SK-N-SH (cell line): ENCODE measurements around the gene GATAD2A. TPM values are rescaled to one million over a fixed set of nuclear protein-coding genes. Genes with fewer than 3 reads are reported as not detected.
"Not testable (repeated sequence)": the region's sequence is repeated elsewhere in the genome, so short reads cannot be mapped to it uniquely, and the experiment has no call there.

ENCODE experiments used
- CTCF ChIA-PET: fragments of 300-600, 350-600 bp; formaldehyde crosslinking; extraction: SDS; loops from one replicate; lab custom pipeline; 2021; lab: Yijun Ruan, JAX
- POLR2A ChIA-PET: fragments of 350-600 bp; sonication (Branson Sonifier 250); formaldehyde crosslinking; extraction: SDS; loops from one replicate; lab custom pipeline; 2020; ENCODE audit warnings: antibody characterized with exemption, inconsistent platforms; lab: Yijun Ruan, JAX
- DNase-seq: peaks from one replicate; pipeline ENCODE4 v3.0.0; 2012
- H2AFZ ChIP-seq: fragments of 200-600 bp; sonication (generic); 2 replicates; pipeline ENCODE4 v1.8.1; 2016; ENCODE audit warnings: antibody characterized with exemption, mild to moderate bottlenecking, low read depth
- H3F3A ChIP-seq: fragments of 200-600 bp; sonication (generic); replicated peaks from 2 replicates; pipeline ENCODE3; 2016; ENCODE audit warnings: antibody characterized with exemption, mild to moderate bottlenecking; ENCODE audit not compliant: insufficient read depth
- H3K27ac ChIP-seq, 2 experiments: fragments of 200-500 bp in 1 of 2; fragments of 200-600 bp in 1 of 2; sonication (Bioruptor generic) in 1 of 2; sonication (generic), shearing (Covaris generic) in 1 of 2; 2 replicates each; pipeline versions ENCODE4 v1.5.1 to v1.6.1; 2014 to 2016; ENCODE audit warnings: low read depth in 2 of 2, inconsistent platforms in 1 of 2, low read length in 1 of 2, mild to moderate bottlenecking in 1 of 2, mixed read lengths in 1 of 2
- H3K27me3 ChIP-seq: fragments of 200-600 bp; sonication (generic), shearing (Covaris generic); 2 replicates; pipeline ENCODE4 v1.6.1; 2016; ENCODE audit warnings: mixed run types; ENCODE audit not compliant: insufficient read depth
- H3K36me3 ChIP-seq, 2 experiments: fragments of 200-500 bp in 1 of 2; fragments of 200-600 bp in 1 of 2; sonication (Bioruptor generic) in 1 of 2; sonication (generic) in 1 of 2; replicated peaks in 1 of 2; 2 replicates each; pipeline versions ENCODE3 to v1.5.1; 2014 to 2016; ENCODE audit warnings: low read length in 1 of 2, mild to moderate bottlenecking in 1 of 2; ENCODE audit not compliant: insufficient read depth in 2 of 2, control insufficient read depth in 1 of 2
- H3K4me1 ChIP-seq, 2 experiments: fragments of 200-500 bp in 1 of 2; fragments of 200-600 bp in 1 of 2; sonication (Bioruptor generic) in 1 of 2; sonication (generic), shearing (Covaris generic) in 1 of 2; 2 replicates each; pipeline versions ENCODE4 v1.5.1 to v1.6.1; 2014 to 2016; ENCODE audit warnings: low read depth in 1 of 2, low read length in 1 of 2, mixed run types in 1 of 2; ENCODE audit not compliant: insufficient read depth in 2 of 2, control insufficient read depth in 1 of 2
- H3K4me2 ChIP-seq: fragments of 200-600 bp; sonication (generic), shearing (Covaris generic); 2 replicates; pipeline ENCODE4 v1.6.1; 2017; ENCODE audit warnings: mixed run types
- H3K4me3 ChIP-seq, 2 experiments: fragments of 200-500 bp in 1 of 2; fragments of 200-600 bp in 1 of 2; sonication (Bioruptor generic) in 1 of 2; sonication (generic), shearing (Covaris generic) in 1 of 2; 2 replicates each; pipeline versions ENCODE4 v1.5.1 to v1.8.1; 2014 to 2016; ENCODE audit warnings: low read depth in 2 of 2, inconsistent platforms in 1 of 2, low read length in 1 of 2, mild to moderate bottlenecking in 1 of 2, mixed read lengths in 1 of 2, moderate library complexity in 1 of 2
- H3K79me2 ChIP-seq: fragments of 200-600 bp; sonication (generic); 2 replicates; pipeline ENCODE4 v1.8.1; 2017; ENCODE audit warnings: mild to moderate bottlenecking; ENCODE audit not compliant: insufficient read depth
- H3K9ac ChIP-seq: fragments of 200-600 bp; sonication (generic); 2 replicates; pipeline ENCODE4 v1.6.1; 2017; ENCODE audit warnings: mixed run types
- H3K9me2 ChIP-seq: fragments of 200-600 bp; sonication (generic); 2 replicates; pipeline ENCODE4 v1.6.1; 2017; ENCODE audit warnings: mixed run types
- H3K9me3 ChIP-seq: fragments of 200-600 bp; sonication (generic); 2 replicates; pipeline ENCODE4 v1.6.1; 2017; ENCODE audit warnings: mixed run types, mild to moderate bottlenecking, moderate library complexity
- H4K20me1 ChIP-seq: fragments of 200-600 bp; sonication (generic); 2 replicates; pipeline ENCODE4 v1.6.1; 2017; ENCODE audit warnings: mild to moderate bottlenecking, mixed run types; ENCODE audit not compliant: insufficient read depth
- CHD2 ChIP-seq: fragments of 150-350 bp; IDR thresholded peaks from 2 replicates; pipeline ENCODE4 v1.6.1; 2018; ENCODE audit warnings: low read length; ENCODE audit not compliant: partially characterized antibody
- EP300 ChIP-seq, 2 experiments: IDR thresholded peaks; 2 replicates each; pipeline versions ENCODE4 v1.4.0 to v1.6.1; 2012; ENCODE audit warnings: borderline replicate concordance in 1 of 2, low read depth in 1 of 2, low read length in 1 of 2
- FOSL2 ChIP-seq: IDR thresholded peaks from 2 replicates; pipeline ENCODE4 v1.4.0; 2012; ENCODE audit warnings: low read depth, mild to moderate bottlenecking, moderate library complexity, borderline replicate concordance
- FOXM1 ChIP-seq: IDR thresholded peaks from 2 replicates; pipeline ENCODE4 v1.4.0; 2012; ENCODE audit warnings: low read depth, mild to moderate bottlenecking
- JUND ChIP-seq: IDR thresholded peaks from 2 replicates; pipeline ENCODE4 v1.4.0; 2012
- MXI1 ChIP-seq: IDR thresholded peaks from 2 replicates; pipeline ENCODE4 v1.6.1; 2012; ENCODE audit warnings: mild to moderate bottlenecking, low read depth, low read length, improper control_type of control experiment
- NRF1 ChIP-seq: IDR thresholded peaks from 2 replicates; pipeline ENCODE4 v1.6.1; 2012; ENCODE audit warnings: low read depth, mild to moderate bottlenecking, low read length
- SIN3A ChIP-seq: IDR thresholded peaks from 2 replicates; pipeline ENCODE4 v1.6.1; 2012; ENCODE audit warnings: low read depth, mild to moderate bottlenecking, low read length, moderate library complexity, borderline replicate concordance
- SMC3 ChIP-seq: IDR thresholded peaks from 2 replicates; pipeline ENCODE4 v1.6.1; 2012; ENCODE audit warnings: low read depth, low read length, improper control_type of control experiment
- TAF1 ChIP-seq: IDR thresholded peaks from 2 replicates; pipeline ENCODE4 v1.6.1; 2012; ENCODE audit warnings: low read depth, mild to moderate bottlenecking, low read length, moderate library complexity, borderline replicate concordance
- TEAD4 ChIP-seq: IDR thresholded peaks from 2 replicates; pipeline ENCODE4 v1.4.0; 2012; ENCODE audit warnings: mild to moderate bottlenecking, borderline replicate concordance; ENCODE audit not compliant: insufficient read depth
- YY1 ChIP-seq: IDR thresholded peaks from 2 replicates; pipeline ENCODE4 v1.4.0; 2012; ENCODE audit warnings: low read depth, mild to moderate bottlenecking
- WGBS: methylation state at CpG from one replicate; pipeline ENCODE4 v1.1.6; 2017; ENCODE audit warnings: low lambda C conversion rate; 5-methylcytosine and 5-hydroxymethylcytosine counted together
- polyA plus RNA-seq, 3 experiments: library from polyadenylated mRNA; depleted of rRNA; stranded (reverse); fragments of >200 nt; gene quantifications; 2 replicates each; pipeline ENCODE4 v1.2.3, GENCODE V29; 2012
- TF ChIP-seq, protein P1 (sequence below): IDR thresholded peaks from 2 replicates; pipeline ENCODE4 v1.4.0; 2012; ENCODE audit warnings: low read depth

GATAD2A gene
- polyA plus RNA-seq, 1 of the 3 experiments (the other 2 are of a cell fraction): 36.6 TPM

DNA sequence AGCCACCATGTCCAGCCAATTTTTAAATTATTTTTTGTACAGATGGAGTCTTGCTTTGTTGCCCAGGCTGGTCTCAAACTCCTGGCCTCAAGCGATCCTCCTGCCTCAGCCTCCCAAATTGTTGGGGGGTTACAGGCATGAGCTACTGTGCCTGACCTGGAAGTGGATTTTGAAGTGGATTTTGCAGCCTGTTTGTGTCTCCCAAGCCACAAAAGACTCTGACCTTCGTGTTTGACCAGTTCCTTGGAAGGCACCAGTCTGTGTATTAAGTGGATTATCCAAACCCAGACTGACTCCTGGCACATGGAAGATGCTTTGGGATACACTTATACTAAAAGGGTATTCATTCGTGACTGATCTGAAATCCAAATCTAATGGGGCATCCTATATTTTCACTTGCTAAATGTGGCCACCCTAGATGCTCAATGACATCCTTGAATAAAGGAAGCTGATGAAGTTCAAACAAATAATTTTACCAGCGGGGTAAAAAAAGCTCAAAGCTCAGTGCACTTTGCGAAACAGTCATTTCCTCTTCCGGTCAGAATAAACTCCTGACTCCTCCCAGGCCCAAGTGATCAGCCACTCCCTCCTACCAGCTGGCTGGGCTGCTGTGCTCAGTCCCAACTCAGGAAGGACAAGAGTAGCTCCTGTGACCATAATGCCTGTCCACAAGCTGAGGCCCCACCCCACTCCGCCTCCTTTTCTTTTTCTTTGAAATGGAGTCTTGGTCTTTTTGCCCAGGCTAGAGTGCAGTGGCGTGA, 32.6 kb upstream of the GATAD2A start:
- no peak for TF ChIP-seq JUND
- no peak for TF ChIP-seq YY1
- no peak for TF ChIP-seq SIN3A
- TF ChIP-seq TAF1: no peak
- no peak for TF ChIP-seq SMC3
- TF ChIP-seq, protein P1, sequence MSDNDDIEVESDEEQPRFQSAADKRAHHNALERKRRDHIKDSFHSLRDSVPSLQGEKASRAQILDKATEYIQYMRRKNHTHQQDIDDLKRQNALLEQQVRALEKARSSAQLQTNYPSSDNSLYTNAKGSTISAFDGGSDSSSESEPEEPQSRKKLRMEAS: no peak
- no peak for TF ChIP-seq TEAD4
- TF ChIP-seq CHD2: no peak
- no peak for TF ChIP-seq MXI1
- TF ChIP-seq, all 33 proteins: peak for 0
- DNase-seq: no peak
- H3F3A ChIP-seq: no peaks in the 10 kb centered on the region
- H3K4me2 ChIP-seq: no peak overlapping the region
- H3K4me3 ChIP-seq: no peak overlapping the region
- no peaks in the 10 kb centered on the region for H3K9me3 ChIP-seq
- no peak overlapping the region for H3K9ac ChIP-seq
- H3K4me1 ChIP-seq: peaks cover 0 to 4% of the 10 kb centered on the region in 2 experiments; a peak in 1 of 4 replicates
- no peaks in the 10 kb centered on the region for H3K27me3 ChIP-seq
- H2AFZ ChIP-seq: peak overlapping the region; percentile 67
- WGBS: 81% methylated on average over 8 of the region's 8 CpGs
- H3K9me2 ChIP-seq: no peaks in the 10 kb centered on the region
- H3K36me3 ChIP-seq: no peaks in the 10 kb centered on the region
- ChIA-PET POLR2A (no interaction called here), CTCF (interaction anchor here (1.1 kb wide), 1 partner anchor 117 kb away, joined by 6 read pairs; no protein-coding TSS in a partner anchor)
- H3K27ac ChIP-seq: no peak overlapping the region
- no peaks in the 10 kb centered on the region for H4K20me1 ChIP-seq
- H3K79me2 ChIP-seq: no peaks in the 10 kb centered on the region

DNA sequence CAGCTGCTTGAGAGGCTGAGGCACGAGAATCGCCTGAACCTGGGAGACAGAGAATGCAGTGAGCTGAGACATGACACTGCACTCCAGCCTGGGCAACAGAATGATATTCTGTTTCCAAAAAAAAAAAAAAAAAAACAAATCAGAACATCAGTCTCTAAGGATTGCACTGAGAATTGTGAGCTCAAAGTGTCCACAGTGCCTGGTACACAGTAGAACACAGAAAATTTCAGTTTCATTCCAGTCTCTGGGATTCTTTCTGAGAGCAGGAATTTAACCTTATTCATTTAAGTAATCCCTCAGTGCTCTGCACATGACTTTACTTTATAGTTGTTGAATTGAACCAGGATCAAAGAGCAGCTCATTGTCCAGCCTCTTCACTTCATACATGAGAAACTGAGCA, 25.9 kb upstream of the GATAD2A start:
- no peaks in the 10 kb centered on the region for H3K36me3 ChIP-seq
- peaks cover 3% of the 10 kb centered on the region; the same call in 1 of the 2 replicates for H3K79me2 ChIP-seq
- no peak for DNase-seq
- H3F3A ChIP-seq: no peaks in the 10 kb centered on the region
- CTCF ChIA-PET: interaction anchor here (1.4 kb wide), 1 partner anchor 12 kb away, joined by 6 read pairs; no protein-coding TSS in a partner anchor
- H2AFZ ChIP-seq: no peak overlapping the region
- H3K9ac ChIP-seq: no peak overlapping the region
- TF ChIP-seq EP300 (IDR thresholded peaks at IDR 0.05; ENCODE audit: borderline replicate concordance in 1 of 2, low read depth in 1 of 2, low read length in 1 of 2) (no peak), FOXM1 (no peak), JUND (no peak), TEAD4 (no peak), FOSL2 (no peak), CHD2 (no peak), SMC3 (no peak), NRF1 (no peak)
- POLR2A ChIA-PET: interaction anchor here (0.6 kb wide), 1 partner anchor 568 kb away, joined by 5 read pairs; no protein-coding TSS in a partner anchor
- H3K27ac ChIP-seq: no peak overlapping the region
- no peaks in the 10 kb centered on the region for H4K20me1 ChIP-seq
- H3K4me1 ChIP-seq: peaks cover 0 to 5% of the 10 kb centered on the region in 2 experiments; a peak in 1 of 4 replicates
- WGBS: 78% methylated on average over 2 of the region's 2 CpGs
- H3K4me2 ChIP-seq: no peak overlapping the region
- H3K4me3 ChIP-seq: no peak overlapping the region
- H3K27me3 ChIP-seq: no peaks in the 10 kb centered on the region
- no peaks in the 10 kb centered on the region for H3K9me3 ChIP-seq
- no peaks in the 10 kb centered on the region for H3K9me2 ChIP-seq

DNA sequence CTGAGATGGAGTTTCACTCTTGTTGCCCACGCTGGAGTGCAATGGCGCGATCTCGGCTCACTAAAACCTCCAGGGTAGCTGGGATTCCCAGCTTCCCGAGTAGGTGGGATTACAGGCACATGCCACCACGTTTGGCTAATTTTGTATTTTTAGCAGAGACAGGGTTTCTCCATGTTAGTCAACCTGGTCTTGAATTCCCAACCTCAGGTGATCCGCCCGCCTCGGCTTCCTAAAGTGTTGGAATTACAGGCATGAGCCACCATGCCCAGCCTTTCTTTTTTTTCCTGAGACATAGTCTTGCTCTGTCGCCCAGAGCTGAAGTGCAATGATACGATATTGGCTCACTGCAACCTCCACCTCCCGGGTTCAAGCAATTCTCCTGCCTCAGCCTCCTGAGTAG, 25.2 kb upstream of the GATAD2A start:
- H3K4me2 ChIP-seq, H3K4me1 ChIP-seq, H2AFZ ChIP-seq, H3K9ac ChIP-seq, H3K79me2 ChIP-seq, H3K9me3 ChIP-seq, H3K9me2 ChIP-seq, POLR2A ChIA-PET, H3K36me3 ChIP-seq, H4K20me1 ChIP-seq, DNase-seq, H3K4me3 ChIP-seq, H3K27ac ChIP-seq, H3K27me3 ChIP-seq, H3F3A ChIP-seq: not testable (repeated sequence)
- CTCF ChIA-PET: interaction anchor here (0.9 to 1.6 kb wide), 3 partner anchors 13 to 38 kb away, joined by 3 to 6 read pairs (median 3); no protein-coding TSS in a partner anchor
- WGBS: 87% methylated on average over 12 of the region's 12 CpGs
